Adrenal gland (tissue), 5 donors: ENCODE results near the gene DLG5.

Source experiments
- POLR2A ChIP-seq, 2 donors: fragments of 450-650 bp; IDR thresholded peaks; one replicate each; pipeline ENCODE4 v1.6.1; 2017; ENCODE audit warnings: antibody characterized with exemption in 2 of 2, mild to moderate bottlenecking in 2 of 2, moderate library complexity in 1 of 2
- TF ChIP-seq, protein P1 (sequence below), 6 experiments: fragments of 450-650 bp in 4 of 6; fragments of 200-600 bp in 2 of 6; sonication (generic) in 1 of 6; IDR thresholded peaks; 1 replicate in 5 of 6; 2 replicates in 1 of 6; pipeline versions ENCODE4 v1.5.1 to v1.8.0; 2016 to 2021; ENCODE audit warnings: antibody characterized with exemption in 6 of 6, mild to moderate bottlenecking in 2 of 6, moderate library complexity in 1 of 6
- donor health status: DM: no; HTN: no; CAD: no.

DNA sequence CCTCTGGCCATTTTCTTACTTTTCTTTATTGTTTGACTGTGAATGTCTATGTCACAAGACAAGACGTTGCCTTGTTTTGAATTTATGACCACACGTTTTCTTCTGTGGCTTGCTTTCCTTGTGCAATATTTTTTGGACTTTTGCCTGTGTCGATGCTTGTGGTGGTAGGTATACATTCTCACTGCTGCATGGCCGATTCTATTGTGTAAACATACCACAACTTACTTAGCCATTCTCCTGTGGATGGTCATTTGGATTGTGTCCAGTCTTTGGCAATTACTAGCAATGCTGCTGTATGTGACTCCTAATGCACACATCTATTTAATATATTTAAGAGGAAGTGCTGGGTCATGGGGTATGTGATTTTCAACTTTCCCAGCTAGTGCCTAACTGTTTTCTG, 18.0 kb upstream of the DLG5 start:
- TF ChIP-seq, protein P1, sequence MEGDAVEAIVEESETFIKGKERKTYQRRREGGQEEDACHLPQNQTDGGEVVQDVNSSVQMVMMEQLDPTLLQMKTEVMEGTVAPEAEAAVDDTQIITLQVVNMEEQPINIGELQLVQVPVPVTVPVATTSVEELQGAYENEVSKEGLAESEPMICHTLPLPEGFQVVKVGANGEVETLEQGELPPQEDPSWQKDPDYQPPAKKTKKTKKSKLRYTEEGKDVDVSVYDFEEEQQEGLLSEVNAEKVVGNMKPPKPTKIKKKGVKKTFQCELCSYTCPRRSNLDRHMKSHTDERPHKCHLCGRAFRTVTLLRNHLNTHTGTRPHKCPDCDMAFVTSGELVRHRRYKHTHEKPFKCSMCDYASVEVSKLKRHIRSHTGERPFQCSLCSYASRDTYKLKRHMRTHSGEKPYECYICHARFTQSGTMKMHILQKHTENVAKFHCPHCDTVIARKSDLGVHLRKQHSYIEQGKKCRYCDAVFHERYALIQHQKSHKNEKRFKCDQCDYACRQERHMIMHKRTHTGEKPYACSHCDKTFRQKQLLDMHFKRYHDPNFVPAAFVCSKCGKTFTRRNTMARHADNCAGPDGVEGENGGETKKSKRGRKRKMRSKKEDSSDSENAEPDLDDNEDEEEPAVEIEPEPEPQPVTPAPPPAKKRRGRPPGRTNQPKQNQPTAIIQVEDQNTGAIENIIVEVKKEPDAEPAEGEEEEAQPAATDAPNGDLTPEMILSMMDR (IDR thresholded peaks at IDR 0.05) = no peak
- TF ChIP-seq POLR2A (IDR thresholded peaks at IDR 0.05) = no peak
